A549 (cell line): ENCODE data around the gene UTP25. TPM values are rescaled to one million over a fixed set of nuclear protein-coding genes. Genes with fewer than 3 reads are reported as not detected.

Experiments used
- ATAC-seq, 2 experiments: fragments of 200-7000 bp in 1 of 2; fragments of >200 bp in 1 of 2; cut with Nextera tagmentation in 1 of 2; cut with Tn5 transposase in 1 of 2; 3 replicates each; pipeline versions ENCODE4 v1.8.0 to v1.9.1; 2018 to 2020; ENCODE audit warnings: mild to moderate bottlenecking in 1 of 2, moderate library complexity in 1 of 2
- CTCF ChIA-PET: fragments of 300-600 bp; sonication (Branson Sonifier 250); formaldehyde crosslinking; extraction: SDS; loops from one replicate; lab custom pipeline; 2021; ENCODE audit warnings: antibody characterized with exemption, inconsistent platforms; lab: Yijun Ruan, JAX
- POLR2A ChIA-PET: fragments of 350-600 bp; formaldehyde crosslinking; extraction: SDS; loops from one replicate; lab custom pipeline; 2021; ENCODE audit warnings: antibody characterized with exemption, inconsistent platforms; lab: Yijun Ruan, JAX
- DNase-seq, 2 experiments: peaks; one replicate each; pipeline versions ENCODE4 v3.0.0 to v3.0.0-alpha.2; 2011 to 2016; ENCODE audit warnings: low read depth in 1 of 2, low spot score in 1 of 2
- FAIRE-seq: peaks from 2 replicates; lab custom pipeline; 2011; peaks lifted over from hg19 to GRCh38; lab: Jason Lieb, UNC
- H3K27ac ChIP-seq, 2 experiments: fragments of >200 bp; sonication (Bioruptor Twin); formaldehyde crosslinking; 3 replicates each; pipeline ENCODE4 v1.5.1; 2016 to 2017
- H3K4me1 ChIP-seq: fragments of >200 bp; sonication (Bioruptor Twin); formaldehyde crosslinking; 3 replicates; pipeline ENCODE4 v1.6.1; 2016
- H3K4me2 ChIP-seq: fragments of >200 bp; sonication (Bioruptor Twin); formaldehyde crosslinking; 3 replicates; pipeline ENCODE4 v1.6.1; 2016
- H3K4me3 ChIP-seq: fragments of >200 bp; sonication (Bioruptor Twin); formaldehyde crosslinking; 3 replicates; pipeline ENCODE4 v1.5.1; 2016
- H3K9me3 ChIP-seq: fragments of >200 bp; sonication (Bioruptor Twin); formaldehyde crosslinking; 3 replicates; pipeline ENCODE4 v1.6.1; 2016
- BCL3 ChIP-seq: fragments of >200 bp; sonication (Bioruptor Twin); formaldehyde crosslinking; IDR thresholded peaks from 3 replicates; pipeline ENCODE4 v1.6.1; 2016
- CHD2 ChIP-seq: fragments of 150-350 bp; IDR thresholded peaks from 2 replicates; pipeline ENCODE4 v1.6.1; 2014; ENCODE audit warnings: low read length; ENCODE audit not compliant: partially characterized antibody
- ELK1 ChIP-seq: fragments of 150-350 bp; IDR thresholded peaks from 2 replicates; pipeline ENCODE4 v1.6.1; 2014; ENCODE audit warnings: low read depth, mild to moderate bottlenecking, low read length
- FOSB ChIP-seq: fragments of 250-450 bp; sonication (Bioruptor Pico); IDR thresholded peaks from 2 replicates; pipeline ENCODE4 v1.5.0; 2020; ENCODE audit warnings: mild to moderate bottlenecking, moderate library complexity
- HEYL ChIP-seq: fragments of 250-450 bp; sonication (Bioruptor Pico); IDR thresholded peaks from 2 replicates; pipeline ENCODE4 v1.8.0; 2021; ENCODE audit warnings: mild to moderate bottlenecking, moderate library complexity
- KDM1A ChIP-seq: fragments of 200-600 bp; sonication (generic); IDR thresholded peaks from 2 replicates; pipeline ENCODE4 v1.6.1; 2016; ENCODE audit warnings: low read depth, mild to moderate bottlenecking
- POLR2A ChIP-seq: IDR thresholded peaks from 2 replicates; pipeline ENCODE4 v1.6.1; 2012; ENCODE audit warnings: mild to moderate bottlenecking, low read length
- POLR2AphosphoS2 ChIP-seq: conservative IDR thresholded peaks from 2 replicates; pipeline ENCODE4 v1.6.1; 2012; ENCODE audit warnings: low read length, improper control_type of control experiment, inconsistent platforms
- SMC3 ChIP-seq: fragments of >200 bp; sonication (Bioruptor Twin); formaldehyde crosslinking; IDR thresholded peaks from 3 replicates; pipeline ENCODE4 v1.6.1; 2018; ENCODE audit warnings: inconsistent platforms
- TP53 ChIP-seq: fragments of 250-450 bp; sonication (Bioruptor Pico); IDR thresholded peaks from 2 replicates; pipeline ENCODE4 v1.5.0; 2021; ENCODE audit warnings: mild to moderate bottlenecking, moderate library complexity
- ZNF302 ChIP-seq: fragments of 250-450 bp; sonication (Bioruptor Pico); IDR thresholded peaks from 2 replicates; pipeline ENCODE4 v1.9.0; 2021; ENCODE audit warnings: inconsistent platforms, mild to moderate bottlenecking, moderate library complexity
- WGBS: methylation state at CpG from one replicate; pipeline ENCODE4 v1.1.6; 2017; ENCODE audit errors: missing lambda C conversion rate; 5-methylcytosine and 5-hydroxymethylcytosine counted together
- polyA plus RNA-seq, 4 experiments: library from polyadenylated mRNA; depleted of rRNA in 3 of 4; stranded (reverse); fragments of >200 nt; fragmentation: RNase III in 1 of 4; extraction: RNeasy Plus Mini Kit Qiagen cat#74134 plus additional on column Dnase treatment in 1 of 4; gene quantifications; 2 replicates in 3 of 4; 3 replicates in 1 of 4; pipeline ENCODE4 v1.2.3, GENCODE V29; 2011 to 2017
- TF ChIP-seq, protein P1 (sequence below): fragments of 200-600 bp; sonication (generic); IDR thresholded peaks from 2 replicates; pipeline ENCODE4 v1.6.1; 2016; ENCODE audit warnings: antibody characterized with exemption, mild to moderate bottlenecking, moderate library complexity
- TF ChIP-seq, protein P2 (sequence below): fragments of >200 bp; sonication (Bioruptor Twin); formaldehyde crosslinking; IDR thresholded peaks from 3 replicates; pipeline ENCODE4 v1.5.1; 2016

UTP25 gene
- polyA plus RNA-seq, 2 of the 4 experiments (the other 2 are of a cell fraction) = 8.4 to 16.5 TPM

- POLR2A ChIA-PET = interaction anchor here (0.6 kb wide), 1 partner anchor 9 kb away, joined by 3 read pairs; no protein-coding TSS in a partner anchor
- Histone ChIP-seq H3K4me3 (no peak overlapping the region), H3K9me3 (no peaks in the 10 kb centered on the region), H3K27ac (no peak overlapping the region), H3K4me1 (no peaks in the 10 kb centered on the region), H3K4me2 (no peak overlapping the region)
- ATAC-seq (no peak), FAIRE-seq (no peak), DNase-seq (no peak)
- TF ChIP-seq, protein P1, sequence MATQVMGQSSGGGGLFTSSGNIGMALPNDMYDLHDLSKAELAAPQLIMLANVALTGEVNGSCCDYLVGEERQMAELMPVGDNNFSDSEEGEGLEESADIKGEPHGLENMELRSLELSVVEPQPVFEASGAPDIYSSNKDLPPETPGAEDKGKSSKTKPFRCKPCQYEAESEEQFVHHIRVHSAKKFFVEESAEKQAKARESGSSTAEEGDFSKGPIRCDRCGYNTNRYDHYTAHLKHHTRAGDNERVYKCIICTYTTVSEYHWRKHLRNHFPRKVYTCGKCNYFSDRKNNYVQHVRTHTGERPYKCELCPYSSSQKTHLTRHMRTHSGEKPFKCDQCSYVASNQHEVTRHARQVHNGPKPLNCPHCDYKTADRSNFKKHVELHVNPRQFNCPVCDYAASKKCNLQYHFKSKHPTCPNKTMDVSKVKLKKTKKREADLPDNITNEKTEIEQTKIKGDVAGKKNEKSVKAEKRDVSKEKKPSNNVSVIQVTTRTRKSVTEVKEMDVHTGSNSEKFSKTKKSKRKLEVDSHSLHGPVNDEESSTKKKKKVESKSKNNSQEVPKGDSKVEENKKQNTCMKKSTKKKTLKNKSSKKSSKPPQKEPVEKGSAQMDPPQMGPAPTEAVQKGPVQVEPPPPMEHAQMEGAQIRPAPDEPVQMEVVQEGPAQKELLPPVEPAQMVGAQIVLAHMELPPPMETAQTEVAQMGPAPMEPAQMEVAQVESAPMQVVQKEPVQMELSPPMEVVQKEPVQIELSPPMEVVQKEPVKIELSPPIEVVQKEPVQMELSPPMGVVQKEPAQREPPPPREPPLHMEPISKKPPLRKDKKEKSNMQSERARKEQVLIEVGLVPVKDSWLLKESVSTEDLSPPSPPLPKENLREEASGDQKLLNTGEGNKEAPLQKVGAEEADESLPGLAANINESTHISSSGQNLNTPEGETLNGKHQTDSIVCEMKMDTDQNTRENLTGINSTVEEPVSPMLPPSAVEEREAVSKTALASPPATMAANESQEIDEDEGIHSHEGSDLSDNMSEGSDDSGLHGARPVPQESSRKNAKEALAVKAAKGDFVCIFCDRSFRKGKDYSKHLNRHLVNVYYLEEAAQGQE = no peak
- TF ChIP-seq, protein P2, sequence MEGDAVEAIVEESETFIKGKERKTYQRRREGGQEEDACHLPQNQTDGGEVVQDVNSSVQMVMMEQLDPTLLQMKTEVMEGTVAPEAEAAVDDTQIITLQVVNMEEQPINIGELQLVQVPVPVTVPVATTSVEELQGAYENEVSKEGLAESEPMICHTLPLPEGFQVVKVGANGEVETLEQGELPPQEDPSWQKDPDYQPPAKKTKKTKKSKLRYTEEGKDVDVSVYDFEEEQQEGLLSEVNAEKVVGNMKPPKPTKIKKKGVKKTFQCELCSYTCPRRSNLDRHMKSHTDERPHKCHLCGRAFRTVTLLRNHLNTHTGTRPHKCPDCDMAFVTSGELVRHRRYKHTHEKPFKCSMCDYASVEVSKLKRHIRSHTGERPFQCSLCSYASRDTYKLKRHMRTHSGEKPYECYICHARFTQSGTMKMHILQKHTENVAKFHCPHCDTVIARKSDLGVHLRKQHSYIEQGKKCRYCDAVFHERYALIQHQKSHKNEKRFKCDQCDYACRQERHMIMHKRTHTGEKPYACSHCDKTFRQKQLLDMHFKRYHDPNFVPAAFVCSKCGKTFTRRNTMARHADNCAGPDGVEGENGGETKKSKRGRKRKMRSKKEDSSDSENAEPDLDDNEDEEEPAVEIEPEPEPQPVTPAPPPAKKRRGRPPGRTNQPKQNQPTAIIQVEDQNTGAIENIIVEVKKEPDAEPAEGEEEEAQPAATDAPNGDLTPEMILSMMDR = no peak
- no peak for TF ChIP-seq BCL3
- CTCF ChIA-PET = interaction anchor here (0.7 to 7.1 kb wide), 4 partner anchors 7 to 67 kb away, joined by 4 to 62 read pairs (median 7); partner anchors contain the start of gene UTP25
- WGBS = 77% methylated on average over 3 of the region's 3 CpGs
These were observed 12.3 kb upstream of the UTP25 start for GRCh38 chr1:209815490-209815889.

DNA sequence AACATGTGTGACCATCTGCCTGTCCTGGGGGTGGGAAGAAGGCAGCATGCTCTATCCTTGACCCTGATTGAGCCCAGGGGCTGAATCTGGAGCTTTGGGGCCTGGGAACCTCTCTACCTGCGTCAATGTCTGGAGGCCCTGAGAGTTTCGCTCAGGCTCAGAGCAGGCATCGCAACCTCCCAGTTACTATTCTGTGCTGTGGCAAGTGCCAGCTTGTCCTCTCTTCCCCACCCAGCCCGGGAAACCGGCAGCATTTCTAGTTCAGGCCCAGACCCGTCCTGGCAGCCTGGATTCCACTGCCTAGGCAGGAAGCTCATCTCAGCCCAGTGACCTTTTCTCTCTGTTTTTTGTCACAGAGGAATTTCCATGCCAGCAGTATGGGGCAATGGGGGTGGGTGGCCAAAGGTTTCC, 11.8 kb upstream of the UTP25 start:
- no peaks in the 10 kb centered on the region for H3K4me1 ChIP-seq
- no peak overlapping the region for H3K27ac ChIP-seq
- CTCF ChIA-PET = interaction anchor here (0.7 to 7.1 kb wide), 4 partner anchors 7 to 67 kb away, joined by 4 to 62 read pairs (median 7); partner anchors contain the start of gene UTP25
- no peak for ATAC-seq
- POLR2A ChIA-PET = interaction anchor here (0.6 kb wide), 2 partner anchors 8 to 18 kb away, joined by 3 to 5 read pairs; no protein-coding TSS in a partner anchor
- TF ChIP-seq ZNF302 (CRISPR knock-in tag) = no peak
- no peak for TF ChIP-seq KDM1A
- TF ChIP-seq POLR2AphosphoS2 = no peak
- no peak for TF ChIP-seq POLR2A
- TF ChIP-seq TP53 (CRISPR knock-in tag) = no peak
- TF ChIP-seq, protein P1 = no peak
- TF ChIP-seq FOSB (CRISPR knock-in tag) = no peak
- TF ChIP-seq SMC3 = no peak
- TF ChIP-seq ELK1 = no peak
- no peak for TF ChIP-seq CHD2
- no peak for TF ChIP-seq HEYL (CRISPR knock-in tag)
- no peak for DNase-seq
- no peaks in the 10 kb centered on the region for H3K9me3 ChIP-seq
- no peak overlapping the region for H3K4me3 ChIP-seq
- no peak for FAIRE-seq
- WGBS = 53% methylated on average over 4 of the region's 6 CpGs
- no peak overlapping the region for H3K4me2 ChIP-seq
